ENCODE results near the gene DCP2.

The DCP2 gene

GRCh38 chr5:112995764-112996618 is 19.4 kb downstream of the DCP2 start:
- no peak overlapping the region for H3K27ac ChIP-seq (ENCODE audit: low read depth, low read length)
- H3K9me3 ChIP-seq (ENCODE audit: insufficient read depth, low read depth, low read length): no peaks in the 10 kb centered on the region
- H3K4me1 ChIP-seq (ENCODE audit: insufficient read depth, low read length): no peaks in the 10 kb centered on the region
- WGBS: 40% methylated on average over 6 of the region's 7 CpGs
- no peak overlapping the region for H3K4me3 ChIP-seq (ENCODE audit: low read length)
- H3K9ac ChIP-seq (ENCODE audit: low read depth, low read length): no peak overlapping the region
- peaks cover 79% of the 10 kb centered on the region for H3K36me3 ChIP-seq (ENCODE audit: insufficient read depth, low read length)
- no peaks in the 10 kb centered on the region for H3K27me3 ChIP-seq (ENCODE audit: insufficient read depth, low read length)

GRCh38 chr5:112996830-112997374 is 20.3 kb downstream of the DCP2 start:
- H3K36me3 ChIP-seq (ENCODE audit: insufficient read depth, low read length): peaks cover 85% of the 10 kb centered on the region
- H3K9ac ChIP-seq (ENCODE audit: low read depth, low read length): no peak overlapping the region
- 96% methylated on average over 4 of the region's 4 CpGs for WGBS
- no peak overlapping the region for H3K27ac ChIP-seq (ENCODE audit: low read depth, low read length)
- H3K27me3 ChIP-seq (ENCODE audit: insufficient read depth, low read length): no peaks in the 10 kb centered on the region
- H3K4me3 ChIP-seq (ENCODE audit: low read length): no peak overlapping the region
- H3K9me3 ChIP-seq (ENCODE audit: insufficient read depth, low read depth, low read length): no peaks in the 10 kb centered on the region
- H3K4me1 ChIP-seq (ENCODE audit: insufficient read depth, low read length): no peaks in the 10 kb centered on the region

GRCh38 chr5:112998296-112998695 is 21.7 kb downstream of the DCP2 start:
- no peaks in the 10 kb centered on the region for H3K4me1 ChIP-seq (ENCODE audit: insufficient read depth, low read length)
- no peak overlapping the region for H3K27ac ChIP-seq (ENCODE audit: low read depth, low read length)
- no peak overlapping the region for H3K9ac ChIP-seq (ENCODE audit: low read depth, low read length)
- H3K36me3 ChIP-seq (ENCODE audit: insufficient read depth, low read length): peaks cover 85% of the 10 kb centered on the region
- no peak overlapping the region for H3K4me3 ChIP-seq (ENCODE audit: low read length)
- 85% methylated on average over 2 of the region's 4 CpGs for WGBS
- H3K9me3 ChIP-seq (ENCODE audit: insufficient read depth, low read depth, low read length): no peaks in the 10 kb centered on the region
- H3K27me3 ChIP-seq (ENCODE audit: insufficient read depth, low read length): no peaks in the 10 kb centered on the region

- no peak overlapping the region for H3K4me3 ChIP-seq (ENCODE audit: low read length)
- H3K36me3 ChIP-seq (ENCODE audit: insufficient read depth, low read length): peaks cover 87% of the 10 kb centered on the region
- no peaks in the 10 kb centered on the region for H3K4me1 ChIP-seq (ENCODE audit: insufficient read depth, low read length)
- no peak overlapping the region for H3K27ac ChIP-seq (ENCODE audit: low read depth, low read length)
- H3K27me3 ChIP-seq (ENCODE audit: insufficient read depth, low read length): no peaks in the 10 kb centered on the region
- no peaks in the 10 kb centered on the region for H3K9me3 ChIP-seq (ENCODE audit: insufficient read depth, low read depth, low read length)
- 98% methylated on average over 2 of the region's 2 CpGs for WGBS
- no peak overlapping the region for H3K9ac ChIP-seq (ENCODE audit: low read depth, low read length)
Measured at GRCh38 chr5:113000466-113000865, 23.9 kb downstream of the DCP2 start.

GRCh38 chr5:113002423-113002822 is 25.8 kb downstream of the DCP2 start:
- no peak overlapping the region for H3K9ac ChIP-seq (ENCODE audit: low read depth, low read length)
- no peaks in the 10 kb centered on the region for H3K9me3 ChIP-seq (ENCODE audit: insufficient read depth, low read depth, low read length)
- H3K27me3 ChIP-seq (ENCODE audit: insufficient read depth, low read length): no peaks in the 10 kb centered on the region
- no peaks in the 10 kb centered on the region for H3K4me1 ChIP-seq (ENCODE audit: insufficient read depth, low read length)
- H3K4me3 ChIP-seq (ENCODE audit: low read length): no peak overlapping the region
- H3K36me3 ChIP-seq (ENCODE audit: insufficient read depth, low read length): peaks cover 91% of the 10 kb centered on the region
- H3K27ac ChIP-seq (ENCODE audit: low read depth, low read length): no peak overlapping the region
- 91% methylated on average over 5 of the region's 5 CpGs for WGBS

- H3K27ac ChIP-seq (ENCODE audit: low read depth, low read length): no peak overlapping the region
- no peaks in the 10 kb centered on the region for H3K4me1 ChIP-seq (ENCODE audit: insufficient read depth, low read length)
- no peak overlapping the region for H3K9ac ChIP-seq (ENCODE audit: low read depth, low read length)
- WGBS: 98% methylated on average over 3 of the region's 3 CpGs
- H3K36me3 ChIP-seq (ENCODE audit: insufficient read depth, low read length): peaks cover 92% of the 10 kb centered on the region
- H3K9me3 ChIP-seq (ENCODE audit: insufficient read depth, low read depth, low read length): no peaks in the 10 kb centered on the region
- H3K27me3 ChIP-seq (ENCODE audit: insufficient read depth, low read length): no peaks in the 10 kb centered on the region
- no peak overlapping the region for H3K4me3 ChIP-seq (ENCODE audit: low read length)
Measured at GRCh38 chr5:113003763-113004162, 27.2 kb downstream of the DCP2 start.

GRCh38 chr5:113005454-113005853 is 28.9 kb downstream of the DCP2 start:
- H3K27ac ChIP-seq (ENCODE audit: low read depth, low read length): no peak overlapping the region

GRCh38 chr5:113017881-113018635 is 41.5 kb downstream of the DCP2 start:
- H3K9me3 ChIP-seq (ENCODE audit: insufficient read depth, low read depth, low read length): no peaks in the 10 kb centered on the region
- H3K27ac ChIP-seq (ENCODE audit: low read depth, low read length): no peak overlapping the region
- no peaks in the 10 kb centered on the region for H3K4me1 ChIP-seq (ENCODE audit: insufficient read depth, low read length)
- H3K9ac ChIP-seq (ENCODE audit: low read depth, low read length): no peak overlapping the region
- no peak overlapping the region for H3K4me3 ChIP-seq (ENCODE audit: low read length)
- no peaks in the 10 kb centered on the region for H3K27me3 ChIP-seq (ENCODE audit: insufficient read depth, low read length)
- H3K36me3 ChIP-seq (ENCODE audit: insufficient read depth, low read length): peaks cover 78% of the 10 kb centered on the region
- WGBS: 94% methylated on average over 2 of the region's 2 CpGs

More at GRCh38 chr5:113005454-113005853, 28.9 kb downstream of the DCP2 start:
- Histone ChIP-seq H3K4me3 (ENCODE audit: low read length) (no peak overlapping the region), H3K4me1 (ENCODE audit: insufficient read depth, low read length) (no peaks in the 10 kb centered on the region), H3K27me3 (ENCODE audit: insufficient read depth, low read length) (no peaks in the 10 kb centered on the region), H3K9ac (ENCODE audit: low read depth, low read length) (no peak overlapping the region), H3K9me3 (ENCODE audit: insufficient read depth, low read depth, low read length) (no peaks in the 10 kb centered on the region), H3K36me3 (ENCODE audit: insufficient read depth, low read length) (peaks cover 96% of the 10 kb centered on the region)
- 96% methylated on average over 1 of the region's 1 CpG for WGBS

- Histone ChIP-seq H3K27me3 (ENCODE audit: insufficient read depth, low read length) (no peaks in the 10 kb centered on the region), H3K9ac (ENCODE audit: low read depth, low read length) (no peak overlapping the region), H3K27ac (ENCODE audit: low read depth, low read length) (no peak overlapping the region), H3K9me3 (ENCODE audit: insufficient read depth, low read depth, low read length) (no peaks in the 10 kb centered on the region), H3K4me1 (ENCODE audit: insufficient read depth, low read length) (no peaks in the 10 kb centered on the region), H3K4me3 (ENCODE audit: low read length) (no peak overlapping the region), H3K36me3 (ENCODE audit: insufficient read depth, low read length) (peaks cover 73% of the 10 kb centered on the region)
- WGBS: 91% methylated on average over 11 of the region's 11 CpGs
Measured at GRCh38 chr5:113020461-113021273, 44.1 kb downstream of the DCP2 start.

- no peak overlapping the region for H3K9ac ChIP-seq (ENCODE audit: low read depth, low read length)
- no peak overlapping the region for H3K4me3 ChIP-seq (ENCODE audit: low read length)
- no peaks in the 10 kb centered on the region for H3K27me3 ChIP-seq (ENCODE audit: insufficient read depth, low read length)
- no peaks in the 10 kb centered on the region for H3K4me1 ChIP-seq (ENCODE audit: insufficient read depth, low read length)
- H3K27ac ChIP-seq (ENCODE audit: low read depth, low read length): no peak overlapping the region
- WGBS: 96% methylated on average over 2 of the region's 2 CpGs
- H3K9me3 ChIP-seq (ENCODE audit: insufficient read depth, low read depth, low read length): no peaks in the 10 kb centered on the region
- peaks cover 79% of the 10 kb centered on the region for H3K36me3 ChIP-seq (ENCODE audit: insufficient read depth, low read length)
Measured at GRCh38 chr5:113022661-113023060, 46.1 kb downstream of the DCP2 start.

Data from HUES64 (cell line).